Uterus (tissue), 2 donors: Measurements from ENCODE around the gene PPARG.

ENCODE experiments used
- POLR2A ChIP-seq, 2 donors: fragments of 450-650 bp; IDR thresholded peaks; one replicate each; pipeline ENCODE4 v1.6.1; 2016; ENCODE audit warnings: antibody characterized with exemption in 2 of 2, mild to moderate bottlenecking in 1 of 2, moderate library complexity in 1 of 2
- TF ChIP-seq, protein P1 (sequence below), 4 experiments: fragments of 200-600 bp in 2 of 4; fragments of 450-650 bp in 2 of 4; sonication (generic) in 2 of 4; IDR thresholded peaks; one replicate each; pipeline ENCODE4 v1.5.1; 2016 to 2019; ENCODE audit warnings: antibody characterized with exemption in 4 of 4, mild to moderate bottlenecking in 2 of 4, moderate library complexity in 1 of 4

- TF ChIP-seq, protein P1, sequence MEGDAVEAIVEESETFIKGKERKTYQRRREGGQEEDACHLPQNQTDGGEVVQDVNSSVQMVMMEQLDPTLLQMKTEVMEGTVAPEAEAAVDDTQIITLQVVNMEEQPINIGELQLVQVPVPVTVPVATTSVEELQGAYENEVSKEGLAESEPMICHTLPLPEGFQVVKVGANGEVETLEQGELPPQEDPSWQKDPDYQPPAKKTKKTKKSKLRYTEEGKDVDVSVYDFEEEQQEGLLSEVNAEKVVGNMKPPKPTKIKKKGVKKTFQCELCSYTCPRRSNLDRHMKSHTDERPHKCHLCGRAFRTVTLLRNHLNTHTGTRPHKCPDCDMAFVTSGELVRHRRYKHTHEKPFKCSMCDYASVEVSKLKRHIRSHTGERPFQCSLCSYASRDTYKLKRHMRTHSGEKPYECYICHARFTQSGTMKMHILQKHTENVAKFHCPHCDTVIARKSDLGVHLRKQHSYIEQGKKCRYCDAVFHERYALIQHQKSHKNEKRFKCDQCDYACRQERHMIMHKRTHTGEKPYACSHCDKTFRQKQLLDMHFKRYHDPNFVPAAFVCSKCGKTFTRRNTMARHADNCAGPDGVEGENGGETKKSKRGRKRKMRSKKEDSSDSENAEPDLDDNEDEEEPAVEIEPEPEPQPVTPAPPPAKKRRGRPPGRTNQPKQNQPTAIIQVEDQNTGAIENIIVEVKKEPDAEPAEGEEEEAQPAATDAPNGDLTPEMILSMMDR (IDR thresholded peaks at IDR 0.05) = no peak
- TF ChIP-seq POLR2A (IDR thresholded peaks at IDR 0.05) = no peak
Observed at GRCh38 chr3:12470111-12470510, 181.2 kb downstream of the PPARG start.
